Astrocyte of the spinal cord (primary cell): ENCODE measurements around the gene ZIC1.

Source experiments
- DNase-seq: peaks from one replicate; pipeline ENCODE4 v3.0.0; 2011; ENCODE audit warnings: low read depth, low spot score
- H3K4me3 ChIP-seq: 2 replicates; pipeline ENCODE4 v1.5.1; 2011; ENCODE audit warnings: low read depth, mild to moderate bottlenecking, low read length, moderate library complexity
- in situ Hi-C: cut with HindIII; loops from 2 replicates; pipeline ENCODE4 v1.10.0; 2017; ENCODE audit warnings: low sequenced_read_pairs
- TF ChIP-seq, protein P1 (sequence below): IDR thresholded peaks from 2 replicates; pipeline ENCODE4 v1.5.1; 2012; ENCODE audit warnings: low read depth, mild to moderate bottlenecking, low read length, inconsistent platforms

The ZIC1 gene

DNA sequence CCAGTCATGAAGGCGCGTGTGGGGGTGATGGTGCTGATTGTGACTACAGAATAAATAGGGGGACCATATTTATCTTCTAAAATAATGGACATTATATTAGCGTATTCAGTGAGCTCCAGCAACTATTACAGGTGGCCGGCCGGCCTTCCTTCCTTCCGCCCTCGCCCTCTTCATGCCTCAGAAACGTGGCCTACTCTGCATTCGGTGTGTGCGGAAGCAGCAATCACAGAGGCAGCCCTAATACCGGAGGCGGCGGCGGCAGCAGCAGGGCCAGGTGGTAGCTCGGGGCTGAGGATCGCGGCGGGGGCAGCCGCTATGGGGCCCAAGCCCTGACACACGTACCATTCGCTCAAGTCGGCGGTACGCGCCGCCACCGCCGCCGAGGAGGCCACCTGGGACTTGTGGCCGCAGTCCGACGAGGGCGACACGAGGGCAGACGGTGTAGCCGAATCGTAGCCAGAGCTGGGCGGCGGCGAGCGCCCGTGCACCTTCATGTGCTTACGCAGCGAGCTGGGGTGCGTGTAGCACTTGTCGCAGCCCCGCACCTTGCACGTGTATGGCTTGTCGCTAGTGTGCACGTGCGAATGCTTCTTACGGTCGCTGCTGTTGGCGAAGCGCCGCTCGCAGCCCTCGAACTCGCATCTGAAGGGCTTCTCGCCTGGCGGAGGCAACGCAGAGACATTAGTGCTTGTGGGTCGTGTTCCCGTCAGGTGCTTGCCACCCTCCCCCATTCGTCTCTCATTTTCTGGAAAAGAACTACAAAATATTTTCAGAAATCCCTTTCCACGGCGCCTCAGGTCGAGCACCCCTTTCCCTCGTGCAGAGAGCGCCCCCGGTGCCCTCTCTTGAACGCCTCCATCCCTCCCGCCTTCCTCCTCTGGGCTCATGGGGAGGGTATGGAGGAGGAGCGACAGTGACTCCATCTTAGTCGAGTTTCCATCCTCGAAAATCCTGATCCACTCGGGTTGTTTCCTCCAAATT lies 18.3 kb upstream of the ZIC1 start:
- no peak for DNase-seq
- in situ Hi-C loops, result loop anchor here (25.0 kb wide), 2 partner anchors 579 to 696 kb away; no protein-coding TSS in a partner anchor
- H3K4me3 ChIP-seq, result peak overlapping the region; percentile 10
- TF ChIP-seq, protein P1, sequence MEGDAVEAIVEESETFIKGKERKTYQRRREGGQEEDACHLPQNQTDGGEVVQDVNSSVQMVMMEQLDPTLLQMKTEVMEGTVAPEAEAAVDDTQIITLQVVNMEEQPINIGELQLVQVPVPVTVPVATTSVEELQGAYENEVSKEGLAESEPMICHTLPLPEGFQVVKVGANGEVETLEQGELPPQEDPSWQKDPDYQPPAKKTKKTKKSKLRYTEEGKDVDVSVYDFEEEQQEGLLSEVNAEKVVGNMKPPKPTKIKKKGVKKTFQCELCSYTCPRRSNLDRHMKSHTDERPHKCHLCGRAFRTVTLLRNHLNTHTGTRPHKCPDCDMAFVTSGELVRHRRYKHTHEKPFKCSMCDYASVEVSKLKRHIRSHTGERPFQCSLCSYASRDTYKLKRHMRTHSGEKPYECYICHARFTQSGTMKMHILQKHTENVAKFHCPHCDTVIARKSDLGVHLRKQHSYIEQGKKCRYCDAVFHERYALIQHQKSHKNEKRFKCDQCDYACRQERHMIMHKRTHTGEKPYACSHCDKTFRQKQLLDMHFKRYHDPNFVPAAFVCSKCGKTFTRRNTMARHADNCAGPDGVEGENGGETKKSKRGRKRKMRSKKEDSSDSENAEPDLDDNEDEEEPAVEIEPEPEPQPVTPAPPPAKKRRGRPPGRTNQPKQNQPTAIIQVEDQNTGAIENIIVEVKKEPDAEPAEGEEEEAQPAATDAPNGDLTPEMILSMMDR, result no peak

DNA sequence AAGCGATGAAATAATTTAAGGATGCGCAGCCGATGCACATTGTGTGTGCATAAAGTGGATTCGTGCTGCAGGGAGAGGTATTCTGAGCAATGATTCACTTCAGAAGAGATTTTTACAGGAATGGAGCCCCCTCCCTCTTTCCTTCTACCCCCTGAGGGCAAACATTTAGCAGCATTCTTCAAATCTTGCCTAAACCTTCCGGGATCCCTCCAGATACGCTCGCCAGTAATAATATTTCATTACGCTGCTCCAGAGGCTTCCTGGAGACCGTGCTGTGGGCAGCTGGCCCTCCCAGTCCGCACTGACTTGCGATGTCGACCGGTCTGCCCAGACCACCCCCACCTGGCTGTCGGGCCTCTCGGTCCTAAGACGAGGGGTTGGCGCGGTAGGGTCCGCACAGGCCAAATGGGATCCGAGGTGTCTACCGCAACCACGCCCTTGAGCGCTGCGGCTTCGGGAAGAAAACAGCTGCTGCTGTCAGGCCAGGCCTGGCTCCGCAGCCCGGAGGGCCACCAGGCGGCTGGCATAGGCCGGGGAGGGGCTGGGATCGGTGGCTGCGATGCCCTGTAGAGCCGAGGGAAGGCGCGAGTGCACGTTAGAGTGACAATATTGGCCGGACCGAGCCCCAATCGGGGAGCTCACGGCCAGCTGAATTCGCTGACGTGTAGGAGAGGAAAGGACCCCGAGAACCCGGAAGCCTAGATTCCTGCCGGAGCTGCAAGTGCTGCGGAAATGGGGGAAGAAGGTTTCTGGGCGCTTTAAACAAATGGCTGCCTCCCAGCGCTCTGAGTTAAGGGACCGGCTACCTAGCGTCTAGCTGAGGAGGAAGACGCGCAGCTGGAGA lies 17.2 kb upstream of the ZIC1 start:
- peak; percentile 95 for DNase-seq
- in situ Hi-C loops, result loop anchor here (25.0 kb wide), 2 partner anchors 580 to 695 kb away; no protein-coding TSS in a partner anchor
- TF ChIP-seq, protein P1, result peak; percentile 50
- peak overlapping the region; percentile 66 for H3K4me3 ChIP-seq

DNA sequence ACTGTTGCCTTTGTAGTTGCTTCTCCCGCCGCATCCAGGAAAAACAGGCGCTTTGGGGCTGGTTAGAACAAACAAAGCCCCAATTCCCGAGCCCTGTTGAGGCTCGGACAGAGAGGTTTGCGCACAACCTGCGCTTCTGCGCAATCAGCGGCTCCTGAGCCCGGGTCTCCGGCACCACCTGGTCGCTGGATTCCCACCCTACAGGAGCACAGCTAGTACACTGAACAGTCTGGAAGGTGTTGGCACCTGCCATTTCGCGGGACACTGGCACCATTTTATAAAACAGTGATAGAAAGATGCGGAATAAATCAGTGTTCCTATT lies 16.6 kb upstream of the ZIC1 start:
- TF ChIP-seq, protein P1, result no peak
- DNase-seq, result no peak
- in situ Hi-C loops, result loop anchor here (25.0 kb wide), 2 partner anchors 580 to 695 kb away; no protein-coding TSS in a partner anchor
- peak overlapping the region; percentile 66 for H3K4me3 ChIP-seq

DNA sequence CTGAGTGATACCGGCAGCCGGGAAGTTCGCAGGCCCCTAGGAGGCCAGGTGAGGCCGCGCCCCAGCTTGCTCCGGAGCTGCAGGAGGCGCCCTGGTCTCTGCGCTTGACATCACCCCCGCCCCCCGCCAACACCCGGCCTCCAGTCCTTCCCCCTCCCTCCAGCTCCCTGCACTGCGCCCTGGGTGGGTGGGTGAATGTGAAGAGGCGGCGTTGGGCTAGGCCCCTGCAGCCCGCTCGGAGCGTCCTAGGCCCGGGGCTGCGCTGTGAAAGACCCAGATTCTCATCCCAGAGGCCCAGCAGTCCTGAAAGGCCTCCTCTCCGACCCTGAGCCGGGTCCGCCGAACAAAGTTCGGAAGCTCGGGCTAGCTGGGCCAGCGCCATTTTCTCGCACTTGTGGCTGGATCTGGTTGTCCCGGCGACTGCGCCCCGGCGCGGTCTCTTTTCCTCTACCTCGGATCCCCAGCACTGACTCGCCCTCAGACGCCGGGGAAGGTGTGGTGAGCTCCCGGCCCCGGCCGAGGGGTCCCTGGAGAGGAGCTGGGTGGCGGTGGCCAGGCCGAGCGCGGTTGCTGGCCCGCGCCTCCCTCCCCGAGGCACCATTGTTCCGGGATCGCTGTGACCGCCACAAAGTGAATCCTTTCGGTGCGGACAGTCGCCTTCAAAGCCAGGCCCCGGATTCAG lies 15.8 kb upstream of the ZIC1 start:
- TF ChIP-seq, protein P1, result peak; percentile 6
- peak; percentile 89 for DNase-seq
- H3K4me3 ChIP-seq, result peak overlapping the region; percentile 66
- in situ Hi-C loops, result loop anchor here (25.0 kb wide), 2 partner anchors 581 to 694 kb away; no protein-coding TSS in a partner anchor

DNA sequence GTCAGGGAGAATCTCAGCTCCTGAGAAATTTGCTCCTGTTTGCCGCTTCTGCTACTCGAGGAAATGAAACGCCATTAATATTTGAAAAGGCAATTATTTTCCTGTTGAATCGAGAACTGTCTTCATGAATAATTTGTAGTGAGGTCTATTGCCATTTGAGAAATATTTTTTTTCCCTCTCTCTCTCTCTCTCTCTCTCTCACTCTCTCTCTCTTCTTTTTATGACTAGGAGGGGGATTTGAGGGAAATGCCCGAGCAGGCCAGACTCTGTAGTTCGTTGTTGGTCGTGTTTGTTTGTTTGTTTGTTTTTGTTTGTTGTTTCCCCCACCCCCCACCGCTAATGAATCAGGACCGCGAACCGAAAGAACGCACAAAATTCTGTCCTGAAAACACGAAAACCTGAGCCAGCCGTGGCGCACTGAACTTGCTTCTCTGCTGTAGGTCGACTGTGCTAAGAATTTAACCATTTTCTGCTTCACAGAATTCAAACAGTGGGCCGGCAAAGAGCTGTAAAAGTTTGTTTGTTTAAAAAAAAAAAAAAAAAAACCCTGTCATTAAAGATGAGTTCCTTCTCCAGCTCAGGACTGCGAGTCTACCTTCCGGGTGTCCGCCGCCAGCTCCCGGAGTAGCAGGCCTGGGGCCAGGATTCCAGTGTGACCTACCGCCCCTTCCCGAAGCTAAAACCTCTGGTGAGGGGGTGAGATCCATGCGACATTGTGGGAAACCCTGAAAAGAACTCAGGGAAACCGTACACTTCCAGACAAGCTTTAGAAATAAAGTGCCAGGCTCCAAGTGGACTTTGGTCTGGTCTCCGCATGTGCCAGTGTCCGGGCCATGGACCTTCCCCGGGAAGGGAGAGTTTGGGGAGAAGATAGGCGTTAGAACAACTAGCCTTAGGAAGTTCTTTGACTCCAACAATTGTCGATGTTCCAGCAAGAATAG lies 15.0 kb upstream of the ZIC1 start:
- H3K4me3 ChIP-seq, result peak overlapping the region; percentile 66
- no peak for DNase-seq
- TF ChIP-seq, protein P1, result no peak
- in situ Hi-C loops, result loop anchor here (25.0 kb wide), 2 partner anchors 582 to 693 kb away; no protein-coding TSS in a partner anchor
